Mucosa of descending colon (tissue), 3 donors: ENCODE data around the gene TMEM108. TPM values are rescaled to one million over a fixed set of nuclear protein-coding genes. Genes with fewer than 3 reads are reported as not detected.

ENCODE experiments used
- ATAC-seq: fragments of 200-7000 bp; cut with Tn5 transposase; one replicate; pipeline ENCODE4 v1.9.1; 2020; ENCODE audit warnings: mild to moderate bottlenecking, moderate library complexity
- DNase-seq, 3 donors: peaks; one replicate each; pipeline ENCODE4 v3.0.0-alpha.2; 2020
- H3K36me3 ChIP-seq: fragments of 200-600 bp; one replicate; pipeline ENCODE4 v1.8.0; 2021; ENCODE audit warnings: low read depth, mild to moderate bottlenecking
- H3K4me1 ChIP-seq: fragments of 200-600 bp; one replicate; pipeline ENCODE4 v1.8.0; 2021; ENCODE audit warnings: low read depth, mild to moderate bottlenecking
- H3K4me3 ChIP-seq: fragments of 200-600 bp; one replicate; pipeline ENCODE4 v1.8.0; 2021; ENCODE audit warnings: mild to moderate bottlenecking
- H3K9me3 ChIP-seq: fragments of 200-600 bp; one replicate; pipeline ENCODE4 v1.8.0; 2021; ENCODE audit warnings: mild to moderate bottlenecking
- intact Hi-C, 2 donors: fragments of 100-400 bp; cut with DNase I in 1 of 2; cut with micrococcal nuclease in 1 of 2; formaldehyde crosslinking; loops; one replicate each; pipeline versions ENCODE4 v1.11.0 to v1.11.1; 2022; cut with DNase I, micrococcal nuclease
- total RNA-seq, 3 donors: library from RNA; stranded (reverse); fragmentation: NEBNext Ultra II Directional in 2 of 3; extraction: Animal tissue kit (Norgen Biotek cat#: 25700) in 2 of 3; gene quantifications; one replicate each; pipeline versions ENCODE4 v1.2.1 to v1.2.4, GENCODE V29; 2021 to 2023
- TF ChIP-seq, protein P1 (sequence below): fragments of 200-600 bp; IDR thresholded peaks from one replicate; pipeline ENCODE4 v1.8.0; 2022; ENCODE audit warnings: antibody characterized with exemption, mild to moderate bottlenecking
- donor health status: DM: no; HTN: no; CAD: no; lungs with moderate emphysema.
- donor health status: DM: no; HTN: no; CAD: no.
- donor health status: DM: no; HTN: yes; CAD: no.

The TMEM108 gene
- total RNA-seq, 3 donors from 2014 or later = 0.72 to 3.4 (median 1.1) TPM

- Histone ChIP-seq H3K36me3 (no peaks in the 10 kb centered on the region), H3K9me3 (no peaks in the 10 kb centered on the region), H3K4me3 (no peak overlapping the region), H3K4me1 (no peaks in the 10 kb centered on the region)
- DNase-seq = no peak
- intact Hi-C loops = no loop called here
- TF ChIP-seq, protein P1, sequence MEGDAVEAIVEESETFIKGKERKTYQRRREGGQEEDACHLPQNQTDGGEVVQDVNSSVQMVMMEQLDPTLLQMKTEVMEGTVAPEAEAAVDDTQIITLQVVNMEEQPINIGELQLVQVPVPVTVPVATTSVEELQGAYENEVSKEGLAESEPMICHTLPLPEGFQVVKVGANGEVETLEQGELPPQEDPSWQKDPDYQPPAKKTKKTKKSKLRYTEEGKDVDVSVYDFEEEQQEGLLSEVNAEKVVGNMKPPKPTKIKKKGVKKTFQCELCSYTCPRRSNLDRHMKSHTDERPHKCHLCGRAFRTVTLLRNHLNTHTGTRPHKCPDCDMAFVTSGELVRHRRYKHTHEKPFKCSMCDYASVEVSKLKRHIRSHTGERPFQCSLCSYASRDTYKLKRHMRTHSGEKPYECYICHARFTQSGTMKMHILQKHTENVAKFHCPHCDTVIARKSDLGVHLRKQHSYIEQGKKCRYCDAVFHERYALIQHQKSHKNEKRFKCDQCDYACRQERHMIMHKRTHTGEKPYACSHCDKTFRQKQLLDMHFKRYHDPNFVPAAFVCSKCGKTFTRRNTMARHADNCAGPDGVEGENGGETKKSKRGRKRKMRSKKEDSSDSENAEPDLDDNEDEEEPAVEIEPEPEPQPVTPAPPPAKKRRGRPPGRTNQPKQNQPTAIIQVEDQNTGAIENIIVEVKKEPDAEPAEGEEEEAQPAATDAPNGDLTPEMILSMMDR = no peak
- no peak for ATAC-seq
Measured at GRCh38 chr3:133206921-133207320, 168.7 kb downstream of the TMEM108 start.

DNA sequence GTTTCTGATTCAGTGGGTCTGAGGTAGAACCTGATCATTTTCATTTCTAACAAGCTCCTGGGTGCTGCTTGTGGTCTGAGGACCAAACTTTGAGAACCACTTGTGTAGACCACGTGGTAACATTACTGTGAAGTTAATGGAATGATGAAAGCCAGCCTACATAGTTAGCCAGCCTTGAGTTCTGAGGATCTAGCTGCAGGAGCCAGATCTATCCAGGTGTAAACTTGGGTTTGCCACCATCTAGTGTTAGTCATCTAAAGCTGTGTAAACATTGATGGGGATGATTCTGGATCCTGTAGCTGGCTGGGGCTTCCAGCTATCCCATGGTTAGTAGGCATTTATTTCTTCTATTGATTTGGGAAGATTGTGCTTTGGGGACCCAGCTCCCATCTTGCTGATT, 170.0 kb downstream of the TMEM108 start:
- Histone ChIP-seq H3K4me1 (no peaks in the 10 kb centered on the region), H3K4me3 (no peak overlapping the region), H3K36me3 (no peaks in the 10 kb centered on the region), H3K9me3 (no peaks in the 10 kb centered on the region)
- no peak for DNase-seq
- no peak for ATAC-seq
- intact Hi-C loops = no loop called here
- TF ChIP-seq, protein P1 = no peak

GRCh38 chr3:133209871-133210550, 171.8 kb downstream of the TMEM108 start:
- TF ChIP-seq, protein P1 = no peak
- Histone ChIP-seq H3K36me3 (no peaks in the 10 kb centered on the region), H3K9me3 (no peaks in the 10 kb centered on the region), H3K4me3 (no peak overlapping the region), H3K4me1 (no peaks in the 10 kb centered on the region)
- ATAC-seq (no peak), DNase-seq (no peak)
- intact Hi-C loops = no loop called here

DNA sequence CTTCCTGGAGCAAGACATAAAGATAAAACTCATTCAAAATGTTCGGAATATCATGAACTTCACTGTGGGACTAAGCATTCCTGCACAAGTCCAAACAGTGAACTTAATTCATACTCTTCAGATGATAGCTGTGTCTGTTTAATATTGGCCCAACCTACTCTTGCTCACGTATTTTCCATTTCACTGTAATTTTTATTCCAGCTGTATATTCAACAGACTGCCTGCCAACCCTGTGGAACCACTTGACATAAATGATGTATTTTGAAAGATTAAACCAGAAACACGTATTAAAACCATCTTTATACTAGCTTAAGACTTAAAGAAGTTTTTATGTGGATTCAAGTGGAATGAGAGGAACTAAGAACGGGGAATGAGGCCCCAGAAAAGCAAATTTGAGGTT, 172.5 kb downstream of the TMEM108 start:
- no peak for DNase-seq
- Histone ChIP-seq H3K4me3 (no peak overlapping the region), H3K4me1 (no peaks in the 10 kb centered on the region), H3K9me3 (no peaks in the 10 kb centered on the region), H3K36me3 (no peaks in the 10 kb centered on the region)
- ATAC-seq = no peak
- TF ChIP-seq, protein P1 = no peak
- intact Hi-C loops = no loop called here

GRCh38 chr3:133211449-133211848, 173.3 kb downstream of the TMEM108 start:
- no peaks in the 10 kb centered on the region for H3K9me3 ChIP-seq
- TF ChIP-seq, protein P1 = no peak
- H3K4me3 ChIP-seq = no peak overlapping the region
- DNase-seq (no peak), ATAC-seq (no peak)
- intact Hi-C loops = no loop called here
- no peaks in the 10 kb centered on the region for H3K36me3 ChIP-seq
- no peaks in the 10 kb centered on the region for H3K4me1 ChIP-seq

- H3K4me1 ChIP-seq = no peaks in the 10 kb centered on the region
- no peak overlapping the region for H3K4me3 ChIP-seq
- DNase-seq (no peak), ATAC-seq (no peak)
- TF ChIP-seq, protein P1 = no peak
- intact Hi-C loops = no loop called here
- H3K36me3 ChIP-seq = no peaks in the 10 kb centered on the region
- no peaks in the 10 kb centered on the region for H3K9me3 ChIP-seq
Measured at GRCh38 chr3:133211856-133212255, 173.7 kb downstream of the TMEM108 start.
